H1 (cell line): ENCODE data around the gene MUSTN1. TPM values are rescaled to one million over a fixed set of nuclear protein-coding genes. Genes with fewer than 3 reads are reported as not detected.

Experiments
- CTCF ChIA-PET: fragments of 300-600 bp; sonication (Branson Sonifier 250); formaldehyde crosslinking; loops from one replicate; lab custom pipeline; 2021; ENCODE audit not compliant: partially characterized antibody; lab: Charles Lee
- POLR2A ChIA-PET: fragments of 300-600 bp; sonication (Branson Sonifier 250); formaldehyde crosslinking; loops from one replicate; lab custom pipeline; 2021; ENCODE audit warnings: inconsistent platforms; ENCODE audit not compliant: partially characterized antibody; lab: Charles Lee
- DNase-seq, 2 experiments: peaks; one replicate each; pipeline versions ENCODE4 v3.0.0 to v3.0.0-alpha.2; 2010 to 2022; ENCODE audit warnings: low spot score in 2 of 2, low read depth in 1 of 2, mixed read lengths in 1 of 2
- FAIRE-seq: peaks from 2 replicates; lab custom pipeline; 2011; peaks lifted over from hg19 to GRCh38; lab: Jason Lieb, UNC
- H2AFZ ChIP-seq: 2 replicates; pipeline ENCODE4 v1.8.1; 2012; ENCODE audit warnings: low read length, inconsistent platforms
- H2AK5ac ChIP-seq: 2 replicates; pipeline ENCODE4 v1.6.1; 2013; ENCODE audit warnings: low read depth, low read length
- H2BK120ac ChIP-seq: replicated peaks from 2 replicates; pipeline ENCODE3; 2013; ENCODE audit warnings: low read depth, low read length, inconsistent platforms
- H2BK12ac ChIP-seq: 2 replicates; pipeline ENCODE4 v1.6.1; 2013; ENCODE audit warnings: low read depth, low read length
- H2BK15ac ChIP-seq: 2 replicates; pipeline ENCODE4 v1.6.1; 2013; ENCODE audit warnings: low read length
- H2BK20ac ChIP-seq: 2 replicates; pipeline ENCODE4 v1.6.1; 2013; ENCODE audit warnings: low read length
- H2BK5ac ChIP-seq: 2 replicates; pipeline ENCODE4 v1.6.1; 2013; ENCODE audit warnings: low read depth, low read length
- H3K14ac ChIP-seq: 2 replicates; pipeline ENCODE4 v1.6.1; 2013; ENCODE audit warnings: inconsistent platforms; ENCODE audit not compliant: insufficient read length
- H3K18ac ChIP-seq: 2 replicates; pipeline ENCODE4 v1.6.1; 2013; ENCODE audit warnings: low read length; ENCODE audit errors: extremely low read depth
- H3K23ac ChIP-seq: 2 replicates; pipeline ENCODE4 v1.6.1; 2013; ENCODE audit warnings: inconsistent platforms; ENCODE audit not compliant: insufficient read length
- H3K23me2 ChIP-seq: 2 replicates; pipeline ENCODE4 v1.6.1; 2013; ENCODE audit warnings: low read depth, low read length
- H3K27ac ChIP-seq: 2 replicates; pipeline ENCODE4 v1.6.1; 2011; ENCODE audit warnings: low read depth, low read length, inconsistent platforms
- H3K27me3 ChIP-seq, 4 experiments: replicated peaks in 1 of 4; 1 replicate in 1 of 4; 2 replicates in 3 of 4; pipeline versions ENCODE4 v1.6.1 to v1.8.1; 2011 to 2013; ENCODE audit warnings: low read length in 3 of 4, mild to moderate bottlenecking in 3 of 4, inconsistent platforms in 2 of 4, mixed read lengths in 2 of 4, moderate library complexity in 1 of 4; ENCODE audit not compliant: control insufficient read depth in 3 of 4, insufficient read depth in 3 of 4; ENCODE audit errors: extremely low read depth in 1 of 4
- H3K36me3 ChIP-seq, 4 experiments: 2 replicates each; pipeline versions ENCODE4 v1.6.1 to v1.8.1; 2011 to 2013; ENCODE audit warnings: mild to moderate bottlenecking in 4 of 4, low read length in 3 of 4, moderate library complexity in 2 of 4, control low read depth in 1 of 4, inconsistent platforms in 1 of 4; ENCODE audit not compliant: insufficient read depth in 4 of 4, control insufficient read depth in 2 of 4
- H3K4ac ChIP-seq: replicated peaks from 2 replicates; pipeline ENCODE3; 2013; ENCODE audit warnings: low read length, low read depth, mixed read lengths, inconsistent platforms; ENCODE audit not compliant: insufficient read length
- H3K4me1 ChIP-seq, 4 experiments: replicated peaks in 1 of 4; 1 replicate in 1 of 4; 2 replicates in 3 of 4; pipeline versions ENCODE4 v1.6.1 to v1.8.1; 2011 to 2013; ENCODE audit warnings: low read length in 3 of 4, inconsistent platforms in 2 of 4, mixed read lengths in 1 of 4; ENCODE audit not compliant: insufficient read depth in 4 of 4, control insufficient read depth in 3 of 4
- H3K4me2 ChIP-seq, 2 experiments: 2 replicates each; pipeline versions ENCODE4 v1.6.1 to v1.8.1; 2011 to 2013; ENCODE audit warnings: low read depth in 2 of 2, low read length in 2 of 2, control low read depth in 1 of 2, inconsistent platforms in 1 of 2, mild to moderate bottlenecking in 1 of 2; ENCODE audit not compliant: insufficient read depth in 1 of 2
- H3K4me3 ChIP-seq, 4 experiments: fragments of 200-600, 300-600 bp in 1 of 4; sonication (generic), shearing (Covaris generic), sonication (Bioruptor Twin) in 1 of 4; 2 replicates each; pipeline versions ENCODE4 v1.5.1 to v1.8.1; 2011 to 2016; ENCODE audit warnings: low read length in 4 of 4, low read depth in 3 of 4, control low read depth in 2 of 4, inconsistent platforms in 2 of 4, mild to moderate bottlenecking in 2 of 4, mixed read lengths in 1 of 4, moderate library complexity in 1 of 4; ENCODE audit not compliant: insufficient read depth in 2 of 4; ENCODE audit errors: extremely low read depth in 1 of 4
- H3K56ac ChIP-seq: replicated peaks from 2 replicates; pipeline ENCODE3; 2013; ENCODE audit warnings: low read depth, mild to moderate bottlenecking, mixed read lengths, low read length, inconsistent platforms; ENCODE audit not compliant: insufficient read length
- H3K79me1 ChIP-seq: 2 replicates; pipeline ENCODE4 v1.6.1; 2013; ENCODE audit warnings: low read depth, low read length, control low read depth
- H3K79me2 ChIP-seq, 2 experiments: 2 replicates each; pipeline versions ENCODE4 v1.6.1 to v1.8.1; 2012 to 2013; ENCODE audit warnings: low read length in 2 of 2, mild to moderate bottlenecking in 2 of 2, inconsistent platforms in 1 of 2; ENCODE audit not compliant: insufficient read depth in 2 of 2, control insufficient read depth in 1 of 2
- H3K9ac ChIP-seq, 4 experiments: replicated peaks in 1 of 4; 1 replicate in 1 of 4; 2 replicates in 3 of 4; pipeline versions ENCODE4 v1.6.1 to v1.8.1; 2011 to 2013; ENCODE audit warnings: low read depth in 3 of 4, low read length in 3 of 4, control low read depth in 2 of 4, mild to moderate bottlenecking in 2 of 4, moderate library complexity in 2 of 4, inconsistent platforms in 1 of 4; ENCODE audit errors: extremely low read depth in 1 of 4
- H3K9me3 ChIP-seq, 2 experiments: 2 replicates each; pipeline versions ENCODE4 v1.6.1 to v1.8.1; 2012 to 2013; ENCODE audit warnings: mild to moderate bottlenecking in 2 of 2, moderate library complexity in 2 of 2, control low read depth in 1 of 2, inconsistent platforms in 1 of 2, low read depth in 1 of 2, low read length in 1 of 2, mixed read lengths in 1 of 2; ENCODE audit not compliant: insufficient read depth in 2 of 2
- H4K20me1 ChIP-seq, 2 experiments: replicated peaks in 1 of 2; 2 replicates each; pipeline versions ENCODE3 to v1.8.1; 2011 to 2013; ENCODE audit warnings: inconsistent platforms in 2 of 2, low read length in 2 of 2, mild to moderate bottlenecking in 1 of 2; ENCODE audit not compliant: insufficient read depth in 2 of 2, control insufficient read depth in 1 of 2
- H4K5ac ChIP-seq: 2 replicates; pipeline ENCODE4 v1.6.1; 2013; ENCODE audit warnings: low read length, low read depth, mixed read lengths, inconsistent platforms; ENCODE audit not compliant: insufficient read length
- H4K8ac ChIP-seq: 2 replicates; pipeline ENCODE4 v1.8.0; 2013; ENCODE audit warnings: mild to moderate bottlenecking, moderate library complexity, low read length, inconsistent platforms; ENCODE audit not compliant: insufficient read depth; ENCODE audit errors: extremely low read depth
- H4K91ac ChIP-seq: replicated peaks from 2 replicates; pipeline ENCODE3; 2013; ENCODE audit warnings: low read length, mixed read lengths, inconsistent platforms; ENCODE audit not compliant: insufficient read length
- PHF8 ChIP-seq: fragments of 200-600 bp; sonication (generic); conservative IDR thresholded peaks from 2 replicates; pipeline ENCODE4 v1.7.1; 2012; ENCODE audit warnings: low read depth, mild to moderate bottlenecking, inconsistent platforms, low read length, moderate library complexity
- RBBP5 ChIP-seq: IDR thresholded peaks from 2 replicates; pipeline ENCODE4 v1.7.1; 2012; ENCODE audit warnings: low read depth, mild to moderate bottlenecking, inconsistent platforms, low read length, moderate library complexity, borderline replicate concordance
- TCF12 ChIP-seq: IDR thresholded peaks from 2 replicates; pipeline ENCODE4 v1.6.1; 2011; ENCODE audit warnings: low read depth, mild to moderate bottlenecking, low read length
- WGBS, 2 experiments: shearing (Covaris generic) in 1 of 2; methylation state at CpG; one replicate each; pipeline versions ENCODE4 v1.1.6 to v1.1.7; 2013 to 2015; ENCODE audit warnings: low lambda C conversion rate in 2 of 2, mixed read lengths in 2 of 2, inconsistent platforms in 1 of 2, low coverage in 1 of 2, missing lambda C conversion rate in 1 of 2; ENCODE audit not compliant: insufficient replicate concordance in 2 of 2, insufficient coverage in 1 of 2, insufficient read length in 1 of 2; ENCODE audit errors: extremely low coverage in 1 of 2, missing lambda C conversion rate in 1 of 2; 5-methylcytosine and 5-hydroxymethylcytosine counted together
- polyA plus RNA-seq, 7 experiments: library from polyadenylated mRNA; depleted of rRNA in 3 of 7; stranded (reverse) in 5 of 7; unstranded in 2 of 7; fragments of >200 nt in 5 of 7; fragments of 200-250 nt in 2 of 7; gene quantifications; 1 replicate in 5 of 7; 2 replicates in 1 of 7; 4 replicates in 1 of 7; pipeline versions ENCODE4 v1.2.1 to v1.2.3, GENCODE V29; 2011 to 2013; ENCODE audit warnings: missing spikeins in 2 of 7, mixed read lengths in 2 of 7
- total RNA-seq: library from RNA; stranded (reverse); fragmentation: NEBNext Ultra II Directional; extraction: Animal tissue kit (Norgen Biotek cat#: 25700); gene quantifications from 2 replicates; pipeline ENCODE4 v1.2.1, GENCODE V29; 2021

The MUSTN1 gene
- total and polyA plus RNA-seq, 2 of the 8 experiments (the other 6 are each of a cell fraction or from before 2014, with no cell fraction given) = 1.1 to 2.4 TPM

DNA sequence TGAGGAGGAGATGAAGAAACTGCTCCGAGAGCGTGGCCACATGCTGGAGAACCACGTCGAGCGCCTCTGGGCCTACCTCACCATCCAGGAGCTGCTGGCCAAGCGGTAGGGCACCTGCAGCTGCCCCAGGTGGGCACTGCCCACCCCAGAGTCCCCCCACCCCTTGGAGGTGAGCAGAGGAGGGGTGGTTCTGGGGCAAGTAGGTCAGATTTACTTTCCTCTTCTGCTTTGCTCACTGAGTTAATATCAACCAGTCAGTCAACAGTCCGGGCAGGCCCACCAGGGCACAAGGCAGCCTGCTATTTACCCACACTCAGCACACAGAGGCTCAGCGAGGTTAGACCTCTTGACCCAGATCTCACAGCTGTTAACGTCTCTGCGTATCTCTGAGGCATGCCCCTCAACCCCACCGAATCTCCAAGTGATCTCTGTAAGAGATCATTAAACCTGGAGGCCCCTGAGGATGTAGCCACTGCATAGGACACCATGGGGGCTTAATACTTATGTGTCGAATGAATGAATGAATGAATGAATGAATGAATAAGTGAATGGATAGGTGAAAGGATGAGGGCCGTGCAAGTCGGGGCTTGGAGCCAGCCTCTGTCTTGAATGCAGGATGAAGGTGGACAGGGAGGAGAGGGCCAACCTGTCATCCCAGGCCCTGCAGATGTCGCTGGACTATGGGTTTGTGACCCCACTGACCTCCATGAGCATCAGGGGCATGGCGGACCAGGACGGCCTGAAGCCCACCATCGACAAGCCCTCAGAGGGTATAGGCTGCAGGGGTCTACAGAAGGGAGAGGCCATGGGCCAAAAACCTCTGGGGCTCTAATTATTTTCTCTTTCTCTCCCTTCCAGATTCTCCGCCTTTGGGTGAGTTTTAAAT, 48.2 kb downstream of the MUSTN1 start:
- Histone ChIP-seq H3K4me1 (peaks cover 0 to 8% (median 0%) of the 10 kb centered on the region in 4 experiments; a peak in 1 of 7 replicates), H3K27me3 (no peaks in the 10 kb centered on the region; a peak in 1 of 7 replicates), H3K14ac (no peak overlapping the region), H3K18ac (no peak overlapping the region), H3K79me1 (no peaks in the 10 kb centered on the region), H3K23ac (no peak overlapping the region), H2BK15ac (no peak overlapping the region), H3K36me3 (no peaks in the 10 kb centered on the region; a peak in 1 of 8 replicates), H2BK20ac (no peak overlapping the region), H3K56ac (no peak overlapping the region), H4K91ac (no peak overlapping the region), H2BK12ac (no peak overlapping the region), H2AFZ (no peak overlapping the region), H3K9ac (no peak overlapping the region), H2BK5ac (no peak overlapping the region), H4K5ac (no peak overlapping the region), H3K4ac (no peak overlapping the region), H3K79me2 (no peaks in the 10 kb centered on the region), H3K27ac (no peak overlapping the region), H2AK5ac (no peak overlapping the region), H3K4me2 (no peak overlapping the region), H3K23me2 (no peaks in the 10 kb centered on the region), H2BK120ac (no peak overlapping the region), H4K20me1 (peaks cover 0 to 3% of the 10 kb centered on the region in 2 experiments), H3K9me3 (no peaks in the 10 kb centered on the region), H3K4me3 (no peak overlapping the region), H4K8ac (no peak overlapping the region)
- TF ChIP-seq RBBP5 = no peak
- TF ChIP-seq PHF8 = no peak
- TF ChIP-seq TCF12 = no peak
- ChIA-PET POLR2A (interaction anchor here (0.8 kb wide), 1 partner anchor 96 kb away, joined by 3 read pairs; no protein-coding TSS in a partner anchor), CTCF (interaction anchor here (0.7 to 3.2 kb wide), 6 partner anchors 7 to 79 kb away, joined by 3 to 26 read pairs (median 4); partner anchors contain the start of gene ITIH1)
- no peak for DNase-seq
- 96% methylated on average over 17 of the region's 19 CpGs; no CpG with 5 or more reads in 1 of the 2 experiments for WGBS, 2 experiments
- FAIRE-seq = no peak
